NT2/D1 (cell line): Measurements from ENCODE around the gene MDM4.

Source experiments
- DNase-seq: peaks from one replicate; pipeline ENCODE4 v3.0.0-alpha.2; 2011; ENCODE audit warnings: low read depth, low spot score
- H3K27me3 ChIP-seq: 2 replicates; pipeline ENCODE4 v1.6.0; 2011; ENCODE audit warnings: mild to moderate bottlenecking; ENCODE audit not compliant: insufficient read length, insufficient read depth
- H3K36me3 ChIP-seq: 2 replicates; pipeline ENCODE4 v1.6.1; 2011; ENCODE audit warnings: mild to moderate bottlenecking, low read length, mixed read lengths; ENCODE audit not compliant: insufficient read depth, insufficient read length
- H3K4me1 ChIP-seq: 2 replicates; pipeline ENCODE4 v1.5.1; 2011; ENCODE audit not compliant: insufficient read depth, insufficient read length
- H3K4me3 ChIP-seq: 2 replicates; pipeline ENCODE4 v1.5.1; 2011; ENCODE audit warnings: low read depth; ENCODE audit not compliant: insufficient read length
- H3K9ac ChIP-seq: 2 replicates; pipeline ENCODE4 v1.6.0; 2011; ENCODE audit warnings: low read depth; ENCODE audit not compliant: insufficient read length
- H3K9me3 ChIP-seq: 2 replicates; pipeline ENCODE4 v1.5.1; 2011; ENCODE audit warnings: mild to moderate bottlenecking, low read length; ENCODE audit not compliant: insufficient read depth
- SUZ12 ChIP-seq: IDR thresholded peaks from 2 replicates; pipeline ENCODE4 v1.6.1; 2011; ENCODE audit not compliant: insufficient read length, insufficient read depth; ENCODE audit errors: extremely low read depth
- YY1 ChIP-seq: IDR thresholded peaks from 2 replicates; pipeline ENCODE4 v1.6.1; 2011; ENCODE audit not compliant: insufficient read length, insufficient read depth
- ZNF274 ChIP-seq: IDR thresholded peaks from 2 replicates; pipeline ENCODE4 v1.6.1; 2011; ENCODE audit warnings: mild to moderate bottlenecking, low read depth, low read length

The MDM4 gene

DNA sequence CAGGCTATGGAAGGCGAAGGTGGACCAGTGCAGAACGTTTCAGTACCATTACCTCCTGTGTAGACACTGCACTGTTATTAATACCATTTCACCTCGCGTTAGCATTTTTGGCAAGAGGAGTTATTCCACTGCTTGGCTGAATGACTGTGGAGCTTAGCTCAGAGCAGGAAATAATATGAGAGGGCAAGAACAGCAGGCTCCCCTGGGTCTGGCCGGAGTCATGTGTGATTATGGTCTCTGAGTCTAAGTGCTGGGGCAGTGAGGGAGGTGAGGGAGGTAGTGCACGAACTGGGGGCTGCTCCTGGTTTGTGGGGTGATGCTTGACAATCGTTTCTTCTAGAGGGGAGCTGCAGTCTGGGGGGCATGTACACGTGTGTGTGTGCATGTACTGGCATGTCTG is 82.9 kb downstream of the MDM4 start:
- Histone ChIP-seq H3K9ac (no peak overlapping the region), H3K27me3 (peaks cover 2% of the 10 kb centered on the region), H3K36me3 (no peaks in the 10 kb centered on the region), H3K9me3 (no peaks in the 10 kb centered on the region), H3K4me3 (no peak overlapping the region), H3K4me1 (no peaks in the 10 kb centered on the region)
- no peak for TF ChIP-seq ZNF274
- no peak for TF ChIP-seq SUZ12
- no peak for TF ChIP-seq YY1
- no peak for DNase-seq

DNA sequence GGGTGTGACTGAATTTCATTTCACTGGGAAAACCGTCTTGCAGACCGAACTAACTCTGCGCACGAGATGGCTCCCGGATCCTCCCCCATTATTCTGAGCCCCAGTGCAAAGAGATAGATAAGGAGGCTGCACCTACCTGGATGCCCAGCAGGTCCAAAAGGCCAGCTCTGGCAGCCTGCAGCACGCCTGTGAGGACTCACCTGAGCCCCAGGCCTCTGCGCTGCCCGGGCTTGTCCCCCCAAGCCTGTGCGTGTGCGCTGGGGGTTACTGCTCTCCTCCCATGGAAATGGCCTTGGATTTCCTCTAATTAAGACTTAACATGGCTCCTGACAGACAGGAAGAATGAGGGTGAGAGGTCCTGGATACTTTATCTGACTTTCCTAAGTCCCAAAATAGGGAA is 83.4 kb downstream of the MDM4 start:
- Histone ChIP-seq H3K9ac (no peak overlapping the region), H3K27me3 (peaks cover 2% of the 10 kb centered on the region), H3K4me3 (no peak overlapping the region), H3K9me3 (no peaks in the 10 kb centered on the region), H3K4me1 (no peaks in the 10 kb centered on the region), H3K36me3 (no peaks in the 10 kb centered on the region)
- no peak for DNase-seq
- TF ChIP-seq ZNF274, result no peak
- no peak for TF ChIP-seq YY1
- TF ChIP-seq SUZ12, result no peak

DNA sequence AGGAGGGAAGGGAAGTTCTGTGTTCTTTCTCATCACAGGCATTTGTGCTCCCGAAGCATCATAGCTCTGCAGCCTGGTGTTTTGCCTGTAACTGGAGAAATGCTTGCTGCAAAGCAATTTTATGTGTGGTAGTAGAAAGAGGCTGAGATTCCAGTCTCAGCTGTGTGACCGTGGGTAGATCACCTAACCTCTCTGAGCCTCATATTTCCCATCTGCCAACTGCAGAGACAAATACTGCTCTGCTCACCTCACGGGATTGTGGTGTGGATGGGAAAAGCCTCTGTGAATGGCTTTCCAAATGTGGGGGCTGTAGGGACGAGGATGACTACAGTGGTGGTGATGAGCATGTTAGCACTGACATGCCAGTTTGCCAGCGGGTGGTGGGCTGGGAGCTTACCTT is 84.0 kb downstream of the MDM4 start:
- Histone ChIP-seq H3K4me1 (no peaks in the 10 kb centered on the region), H3K27me3 (peaks cover 2% of the 10 kb centered on the region), H3K36me3 (no peaks in the 10 kb centered on the region), H3K4me3 (no peak overlapping the region), H3K9me3 (no peaks in the 10 kb centered on the region), H3K9ac (no peak overlapping the region)
- TF ChIP-seq ZNF274 (no peak), SUZ12 (no peak), YY1 (no peak)
- no peak for DNase-seq

DNA sequence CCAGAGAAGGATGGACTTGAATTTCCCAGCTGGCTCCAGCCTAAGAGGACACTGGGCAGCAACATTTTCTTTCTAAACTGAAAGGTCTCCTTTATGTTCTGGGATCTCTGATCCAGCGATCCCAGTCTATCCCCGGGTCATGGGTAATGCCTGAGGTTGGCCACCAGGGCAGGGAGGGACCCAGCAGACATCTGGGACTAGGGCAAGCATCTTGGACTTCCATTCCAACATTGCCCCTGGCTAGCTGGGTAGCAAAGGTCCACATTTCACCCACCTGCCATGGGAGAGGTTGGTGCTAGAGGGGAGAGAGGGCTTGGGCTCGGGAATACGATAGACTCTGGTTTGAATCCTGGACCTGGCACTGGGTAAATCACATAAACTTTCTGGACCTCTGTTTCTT is 84.8 kb downstream of the MDM4 start:
- Histone ChIP-seq H3K4me1 (no peaks in the 10 kb centered on the region), H3K36me3 (no peaks in the 10 kb centered on the region), H3K27me3 (peaks cover 2% of the 10 kb centered on the region), H3K9ac (no peak overlapping the region), H3K9me3 (no peaks in the 10 kb centered on the region), H3K4me3 (no peak overlapping the region)
- DNase-seq, result no peak
- no peak for TF ChIP-seq SUZ12

DNA sequence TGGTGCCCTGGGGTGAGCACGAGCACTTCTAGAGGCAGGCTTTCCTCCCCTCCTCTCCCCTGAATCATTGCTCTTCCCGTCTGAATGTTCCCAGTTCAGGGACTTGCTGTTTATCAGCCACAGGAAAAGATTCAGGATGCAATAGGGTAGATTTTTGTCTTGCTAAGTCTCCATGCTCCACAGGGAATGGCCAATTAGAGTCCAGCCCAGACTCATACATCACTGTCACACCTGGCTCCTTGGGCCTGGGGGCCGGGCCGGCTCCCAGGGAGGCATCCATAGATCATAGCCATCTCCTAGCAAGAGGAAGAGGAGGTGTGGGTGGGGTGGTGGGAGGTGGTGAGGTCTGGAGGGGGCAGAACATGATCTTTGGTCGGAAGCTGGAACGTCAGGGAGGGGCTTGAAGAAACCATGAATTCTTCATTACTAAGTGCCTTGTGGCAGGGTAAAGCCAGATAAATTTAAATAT is 85.9 kb downstream of the MDM4 start:
- no peak for DNase-seq
- Histone ChIP-seq H3K4me3 (no peak overlapping the region), H3K4me1 (no peaks in the 10 kb centered on the region), H3K36me3 (no peaks in the 10 kb centered on the region), H3K9ac (no peak overlapping the region), H3K27me3 (peaks cover 2% of the 10 kb centered on the region), H3K9me3 (no peaks in the 10 kb centered on the region)
- TF ChIP-seq YY1 (no peak), ZNF274 (no peak), SUZ12 (no peak)

DNA sequence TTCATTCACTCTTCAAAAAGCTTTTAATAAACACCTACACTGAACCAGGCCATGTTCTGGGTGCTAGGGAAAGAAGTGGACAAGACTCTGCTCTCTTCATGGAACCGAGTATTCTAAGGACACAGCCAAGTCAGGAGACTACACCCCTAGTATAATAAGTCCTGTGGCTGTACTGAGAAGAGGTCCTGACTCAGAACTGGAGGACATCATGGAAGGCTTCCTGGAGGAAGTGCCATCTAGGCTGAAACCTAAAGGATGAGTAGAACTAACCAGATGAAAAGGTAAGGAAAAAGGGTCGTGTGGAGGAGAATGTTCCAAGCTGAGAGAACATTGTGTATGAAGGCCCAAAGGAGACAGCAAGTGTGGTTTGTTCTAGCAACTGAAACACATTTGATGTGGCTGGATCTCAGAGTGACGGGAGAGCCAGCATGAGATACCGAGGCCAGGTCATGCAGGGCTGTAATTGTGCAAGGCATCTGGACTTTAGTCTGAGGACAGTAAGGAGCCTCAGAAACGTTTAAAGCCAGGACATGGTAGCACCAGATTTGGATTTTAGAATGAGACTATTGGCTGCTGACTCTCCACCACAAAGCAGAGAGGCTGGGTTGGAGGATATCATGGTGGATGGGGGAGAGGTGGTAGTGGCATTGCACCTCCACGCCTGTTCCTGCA is 86.8 kb downstream of the MDM4 start:
- Histone ChIP-seq H3K36me3 (no peaks in the 10 kb centered on the region), H3K4me1 (peaks cover 3% of the 10 kb centered on the region), H3K9me3 (no peaks in the 10 kb centered on the region), H3K4me3 (no peak overlapping the region), H3K9ac (no peak overlapping the region), H3K27me3 (no peaks in the 10 kb centered on the region)
- TF ChIP-seq ZNF274, result no peak
- no peak for TF ChIP-seq SUZ12
- TF ChIP-seq YY1, result no peak
- no peak for DNase-seq

DNA sequence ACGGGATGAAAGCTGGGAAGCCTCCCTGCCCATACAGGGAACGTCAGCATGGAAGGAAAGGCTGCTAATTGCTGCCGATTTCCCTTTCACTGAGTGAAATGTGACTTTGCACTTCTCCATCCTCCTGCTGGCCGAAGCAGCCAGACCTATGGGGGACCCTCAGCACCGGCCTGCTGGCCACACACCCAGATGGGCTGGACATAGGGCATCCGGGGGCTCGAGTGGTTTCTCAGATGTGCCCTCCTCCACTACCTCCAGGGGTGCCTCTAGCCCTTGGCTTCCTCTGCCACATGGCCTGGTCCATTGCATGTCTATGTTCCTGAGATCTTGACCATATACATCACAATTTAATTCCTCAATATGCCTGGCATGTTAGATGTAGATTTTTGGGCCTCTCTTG is 89.6 kb downstream of the MDM4 start:
- Histone ChIP-seq H3K4me3 (no peak overlapping the region), H3K27me3 (no peaks in the 10 kb centered on the region), H3K4me1 (peaks cover 4% of the 10 kb centered on the region), H3K9me3 (no peaks in the 10 kb centered on the region), H3K9ac (no peak overlapping the region), H3K36me3 (no peaks in the 10 kb centered on the region)
- DNase-seq, result no peak
- no peak for TF ChIP-seq SUZ12
- TF ChIP-seq YY1, result no peak
- TF ChIP-seq ZNF274, result no peak
